HPDE6-E6E7 (cell line): ENCODE results near the gene C11orf52.

ENCODE experiments used
- DNase-seq: peaks from one replicate; pipeline ENCODE4 v3.0.0; 2011; ENCODE audit warnings: missing footprints; ENCODE audit errors: extremely low spot score

C11orf52 gene

DNA sequence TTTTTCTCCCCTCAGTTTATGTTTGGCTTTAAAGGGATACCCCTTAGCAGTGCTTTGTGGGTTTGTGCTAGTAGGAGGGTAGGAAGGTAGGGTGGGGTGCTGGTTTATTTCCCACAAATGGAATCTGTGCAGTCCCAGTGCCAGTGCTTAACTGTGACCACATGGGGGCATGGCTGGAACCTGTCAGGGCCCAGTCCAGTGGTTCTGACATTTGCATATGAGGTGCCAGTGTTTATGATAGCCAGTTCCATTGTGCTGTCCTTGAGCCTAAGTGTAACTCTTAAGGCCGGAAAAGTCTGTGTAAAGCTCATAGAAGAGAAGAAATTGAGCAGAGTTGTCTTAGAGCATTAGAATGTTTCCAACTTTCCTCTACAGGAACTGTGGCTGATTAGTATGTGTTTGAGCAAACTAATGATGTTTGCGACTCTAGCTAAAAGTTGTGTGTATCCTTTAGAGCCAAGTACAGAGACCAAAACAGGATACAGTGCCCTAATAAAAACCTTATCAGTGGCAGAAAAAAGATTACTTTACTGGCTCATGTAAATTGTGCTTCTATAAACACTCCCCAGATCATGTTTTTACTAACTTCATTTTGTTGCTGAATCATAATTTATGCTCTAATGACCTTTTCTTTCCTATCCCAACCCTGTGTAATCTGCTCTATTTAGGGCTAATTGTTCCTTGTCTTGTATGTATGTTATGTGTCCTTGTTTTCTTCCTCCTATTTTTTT lies 56.5 kb downstream of the C11orf52 start:
- no peak for DNase-seq

DNA sequence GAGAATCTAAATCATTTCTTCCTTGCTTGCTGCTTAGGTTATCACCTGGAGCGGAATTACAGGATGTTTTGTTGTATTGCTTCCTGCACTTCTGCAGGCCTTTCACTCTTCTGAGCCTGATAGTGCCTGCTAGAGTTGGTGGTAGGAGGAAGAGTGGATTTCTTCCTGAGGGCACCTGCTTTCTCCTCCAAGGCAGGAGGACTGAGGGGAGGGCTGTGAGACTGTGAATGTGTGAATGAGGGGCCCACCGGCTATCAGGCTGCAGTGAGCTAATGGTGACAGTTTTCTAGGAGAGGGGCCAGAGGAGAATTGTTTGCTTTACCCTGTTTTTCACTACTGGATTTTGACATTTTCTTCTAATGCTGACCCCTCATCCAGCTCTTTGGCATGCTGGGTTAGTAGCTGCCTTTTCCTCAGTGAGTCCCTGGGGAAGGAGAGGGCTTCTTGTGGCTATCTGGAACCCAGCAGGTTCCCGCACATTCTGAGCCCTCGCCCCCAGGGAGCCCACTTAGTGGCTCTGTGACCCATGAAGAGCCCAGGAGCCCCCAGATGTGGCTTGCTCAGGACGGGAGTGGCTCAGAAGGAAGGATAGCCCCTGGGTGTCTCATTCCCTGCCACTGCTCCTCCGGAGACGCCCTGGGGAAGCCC lies 57.5 kb downstream of the C11orf52 start:
- no peak for DNase-seq
